ENCODE measurements around the gene VIPR2. TPM values are rescaled to one million over a fixed set of nuclear protein-coding genes. Genes with fewer than 3 reads are reported as not detected.
"Not testable (repeated sequence)": the region's sequence is repeated elsewhere in the genome, so short reads cannot be mapped to it uniquely, and the experiment has no call there.

VIPR2 gene
- total and polyA plus RNA-seq, 8 donors, result 0.28 to 0.80 (median 0.44) TPM

DNA sequence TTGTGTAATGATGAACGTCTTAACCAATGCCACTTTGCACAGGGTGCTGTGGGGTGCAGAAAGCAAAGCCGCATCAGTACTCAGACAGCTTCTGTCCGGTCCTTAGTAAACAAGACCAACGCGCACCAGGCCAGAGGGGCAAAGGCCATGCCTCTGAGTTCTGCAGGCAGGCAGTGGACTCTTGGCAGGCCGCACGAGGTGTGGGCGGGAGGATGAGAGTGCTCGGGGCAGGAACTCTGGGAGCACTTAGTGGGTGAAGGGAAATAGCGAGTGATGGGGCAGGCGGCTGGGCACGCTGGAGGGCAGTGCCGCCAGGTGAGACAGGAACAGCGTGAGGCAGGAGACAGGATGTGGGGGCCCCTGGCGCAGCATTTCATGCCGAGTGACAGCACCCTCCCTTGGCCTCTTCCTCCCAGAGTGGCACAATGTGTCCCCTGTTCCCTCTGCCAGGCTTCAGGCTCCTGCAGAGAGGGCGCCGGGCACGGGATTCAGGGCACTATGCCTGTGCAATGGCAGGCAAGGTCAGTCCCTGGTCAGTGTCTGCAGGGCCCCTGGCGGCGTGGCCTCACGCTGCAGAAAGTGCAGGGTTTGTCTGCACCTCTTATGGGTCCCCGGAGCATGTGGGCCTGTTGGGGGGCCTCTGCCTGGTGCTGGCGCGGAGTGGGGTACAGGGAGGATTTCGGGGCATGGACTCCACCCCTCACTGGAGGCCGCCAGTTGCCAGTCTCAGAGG lies 60.4 kb downstream of the VIPR2 start:
- TF ChIP-seq, protein P1, sequence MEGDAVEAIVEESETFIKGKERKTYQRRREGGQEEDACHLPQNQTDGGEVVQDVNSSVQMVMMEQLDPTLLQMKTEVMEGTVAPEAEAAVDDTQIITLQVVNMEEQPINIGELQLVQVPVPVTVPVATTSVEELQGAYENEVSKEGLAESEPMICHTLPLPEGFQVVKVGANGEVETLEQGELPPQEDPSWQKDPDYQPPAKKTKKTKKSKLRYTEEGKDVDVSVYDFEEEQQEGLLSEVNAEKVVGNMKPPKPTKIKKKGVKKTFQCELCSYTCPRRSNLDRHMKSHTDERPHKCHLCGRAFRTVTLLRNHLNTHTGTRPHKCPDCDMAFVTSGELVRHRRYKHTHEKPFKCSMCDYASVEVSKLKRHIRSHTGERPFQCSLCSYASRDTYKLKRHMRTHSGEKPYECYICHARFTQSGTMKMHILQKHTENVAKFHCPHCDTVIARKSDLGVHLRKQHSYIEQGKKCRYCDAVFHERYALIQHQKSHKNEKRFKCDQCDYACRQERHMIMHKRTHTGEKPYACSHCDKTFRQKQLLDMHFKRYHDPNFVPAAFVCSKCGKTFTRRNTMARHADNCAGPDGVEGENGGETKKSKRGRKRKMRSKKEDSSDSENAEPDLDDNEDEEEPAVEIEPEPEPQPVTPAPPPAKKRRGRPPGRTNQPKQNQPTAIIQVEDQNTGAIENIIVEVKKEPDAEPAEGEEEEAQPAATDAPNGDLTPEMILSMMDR (IDR thresholded peaks at IDR 0.05), result no peak

DNA sequence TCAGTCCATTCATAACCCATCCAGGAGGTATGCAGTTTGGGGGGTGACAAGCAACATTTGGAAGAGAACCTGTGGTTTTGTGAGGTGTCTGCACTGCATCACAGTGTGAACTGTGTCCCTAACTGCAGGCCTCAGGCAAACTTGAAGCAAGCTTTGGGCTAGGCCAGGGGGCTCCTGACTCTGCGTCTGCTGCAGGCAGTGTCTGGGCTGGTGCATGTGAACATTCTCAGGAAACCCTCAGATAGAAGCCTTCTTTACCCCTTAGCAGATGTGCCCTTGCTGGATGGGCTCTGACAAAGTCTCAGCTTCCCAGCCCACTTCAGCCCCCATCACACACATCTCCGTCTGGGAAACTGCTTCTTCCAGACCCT lies 61.0 kb downstream of the VIPR2 start:
- Histone ChIP-seq H3K9me3 (no peaks in the 10 kb centered on the region), H3K4me1 (no peaks in the 10 kb centered on the region), H3K36me3 (no peaks in the 10 kb centered on the region), H3K27ac (no peak overlapping the region), H3K27me3 (no peaks in the 10 kb centered on the region), H3K4me3 (no peak overlapping the region)
- TF ChIP-seq, protein P1 (IDR thresholded peaks at IDR 0.05), result no peak
- DNase-seq (peak in 1 of 4 donors; percentile 34), ATAC-seq (no peak)
- intact Hi-C loops (cut with DNase I), result no loop called here

More for the DNA sequence above, 60.4 kb downstream of the VIPR2 start:
- ATAC-seq, result no peak
- H3K4me1 ChIP-seq, result no peaks in the 10 kb centered on the region
- H3K27ac ChIP-seq, result no peak overlapping the region
- intact Hi-C loops (cut with DNase I), result no loop called here
- no peaks in the 10 kb centered on the region for H3K27me3 ChIP-seq
- no peak overlapping the region for H3K4me3 ChIP-seq
- H3K36me3 ChIP-seq, result no peaks in the 10 kb centered on the region
- no peak for DNase-seq
- no peaks in the 10 kb centered on the region for H3K9me3 ChIP-seq

DNA sequence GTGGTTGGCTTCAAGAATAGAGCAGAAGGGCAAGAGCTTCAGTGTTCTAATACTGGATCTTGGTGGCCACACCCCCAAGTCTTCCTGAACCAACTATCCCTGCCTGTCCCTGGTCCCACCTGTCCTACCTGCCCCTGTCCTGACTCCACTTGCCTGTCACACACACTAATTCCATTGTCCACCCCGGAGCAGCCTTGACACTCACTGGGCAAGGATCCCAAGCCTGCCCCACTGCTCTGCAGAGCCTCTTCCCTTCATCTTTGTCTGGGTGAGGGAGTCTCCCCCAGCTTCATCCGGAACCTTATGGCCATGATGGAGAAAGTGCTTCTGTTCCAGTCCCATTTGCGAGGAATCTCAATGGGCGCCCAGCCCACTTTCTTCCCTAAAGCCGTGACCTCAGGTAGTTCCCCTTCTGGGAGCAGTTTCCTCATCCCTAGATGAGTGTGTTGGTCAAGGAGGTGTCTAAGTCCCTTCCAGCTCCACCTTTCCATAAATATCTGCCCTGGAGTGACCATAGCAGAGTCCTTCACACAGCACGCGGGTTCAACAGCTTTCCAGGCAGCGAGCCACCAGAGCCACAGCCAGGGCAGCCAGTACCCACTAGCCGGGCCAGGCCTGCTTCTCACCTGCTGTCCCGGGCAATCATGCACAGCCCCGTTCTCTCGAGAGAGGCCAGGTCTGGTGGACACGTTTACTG lies 61.5 kb downstream of the VIPR2 start:
- DNase-seq (peak in 1 of 4 donors; percentile 52), ATAC-seq (peak; percentile 21)
- no peak overlapping the region for H3K27ac ChIP-seq
- intact Hi-C loops (cut with DNase I), result no loop called here
- H3K36me3 ChIP-seq, result no peaks in the 10 kb centered on the region
- H3K27me3 ChIP-seq, result no peaks in the 10 kb centered on the region
- H3K4me3 ChIP-seq, result no peak overlapping the region
- no peaks in the 10 kb centered on the region for H3K4me1 ChIP-seq
- TF ChIP-seq, protein P1 (IDR thresholded peaks at IDR 0.05), result no peak
- no peaks in the 10 kb centered on the region for H3K9me3 ChIP-seq

DNA sequence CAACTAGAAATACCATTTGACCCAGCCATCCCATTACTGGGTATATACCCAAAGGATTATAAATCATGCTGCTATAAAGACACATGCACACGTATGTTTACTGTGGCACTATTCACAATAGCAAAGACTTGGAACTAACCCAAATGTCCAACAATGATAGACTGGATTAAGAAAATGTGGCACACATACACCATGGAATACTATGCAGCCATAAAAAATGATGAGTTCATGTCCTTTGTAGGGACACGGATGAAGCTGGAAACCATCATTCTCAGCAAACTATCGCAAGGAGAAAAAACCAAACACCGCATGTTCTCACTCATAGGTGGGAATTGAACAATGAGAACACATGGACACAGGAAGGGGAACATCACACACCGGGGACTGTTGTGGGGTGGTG lies 62.6 kb downstream of the VIPR2 start:
- H3K36me3 ChIP-seq; DNase-seq; H3K27me3 ChIP-seq; H3K9me3 ChIP-seq; H3K27ac ChIP-seq; intact Hi-C loops (cut with DNase I); H3K4me3 ChIP-seq; H3K4me1 ChIP-seq; ATAC-seq: not testable (repeated sequence)

DNA sequence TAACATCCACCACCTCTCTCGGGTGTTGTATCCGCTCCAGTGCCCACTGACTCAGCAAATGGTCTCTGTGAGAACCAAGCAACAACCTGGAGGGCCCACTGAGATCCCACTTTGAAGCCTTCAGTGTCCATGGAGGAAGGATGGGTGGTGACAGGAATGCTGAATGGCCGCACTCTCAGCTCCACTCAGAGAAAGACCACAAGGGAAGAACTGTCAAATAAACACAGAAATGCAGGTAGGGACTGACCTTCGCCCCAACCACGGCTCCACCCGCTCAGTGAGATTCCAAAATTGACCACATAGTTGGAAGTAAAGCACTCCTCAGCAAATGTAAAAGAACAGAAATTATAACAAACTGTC lies 65.8 kb downstream of the VIPR2 start:
- Histone ChIP-seq H3K27ac (no peak overlapping the region), H3K36me3 (no peaks in the 10 kb centered on the region), H3K27me3 (no peaks in the 10 kb centered on the region), H3K9me3 (no peaks in the 10 kb centered on the region), H3K4me3 (no peak overlapping the region), H3K4me1 (no peaks in the 10 kb centered on the region)
- ATAC-seq (no peak), DNase-seq (no peak)
- intact Hi-C loops (cut with DNase I), result no loop called here
- TF ChIP-seq, protein P1 (IDR thresholded peaks at IDR 0.05), result no peak
